ENCODE measurements around the gene ADAMTS2.

DNA sequence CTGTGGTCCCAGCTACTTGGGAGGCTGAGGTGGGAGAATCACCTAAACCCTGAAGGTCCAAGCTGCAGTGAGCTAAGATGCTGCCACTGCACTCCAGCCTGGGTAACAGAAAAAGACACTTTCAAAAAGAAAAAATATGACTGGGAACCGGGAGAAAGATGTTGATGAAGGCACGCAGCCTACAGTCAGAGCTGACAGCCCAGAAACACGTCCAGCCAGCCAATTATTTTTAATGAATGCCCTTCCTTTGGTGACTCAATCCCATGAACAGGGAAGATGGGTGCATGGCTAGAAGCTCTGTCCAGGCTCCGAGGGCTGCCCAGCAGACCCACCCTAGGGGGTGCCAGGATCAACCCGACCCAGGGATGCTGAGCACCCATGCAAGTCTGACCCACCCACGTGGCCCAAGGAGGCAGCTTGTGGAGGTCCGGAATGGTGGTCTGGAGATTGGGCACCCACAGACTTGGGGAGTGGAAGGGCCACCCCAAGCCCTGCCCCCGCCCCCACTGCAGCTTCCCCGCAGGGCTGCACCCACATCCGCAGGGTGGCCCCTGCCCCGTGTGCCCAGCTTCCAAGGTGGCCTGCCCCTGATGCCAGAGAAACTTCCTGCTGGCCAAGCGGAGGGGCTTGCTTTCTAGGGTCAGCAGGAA is 51.0 kb downstream of the ADAMTS2 start:
- TF ChIP-seq, protein P1, sequence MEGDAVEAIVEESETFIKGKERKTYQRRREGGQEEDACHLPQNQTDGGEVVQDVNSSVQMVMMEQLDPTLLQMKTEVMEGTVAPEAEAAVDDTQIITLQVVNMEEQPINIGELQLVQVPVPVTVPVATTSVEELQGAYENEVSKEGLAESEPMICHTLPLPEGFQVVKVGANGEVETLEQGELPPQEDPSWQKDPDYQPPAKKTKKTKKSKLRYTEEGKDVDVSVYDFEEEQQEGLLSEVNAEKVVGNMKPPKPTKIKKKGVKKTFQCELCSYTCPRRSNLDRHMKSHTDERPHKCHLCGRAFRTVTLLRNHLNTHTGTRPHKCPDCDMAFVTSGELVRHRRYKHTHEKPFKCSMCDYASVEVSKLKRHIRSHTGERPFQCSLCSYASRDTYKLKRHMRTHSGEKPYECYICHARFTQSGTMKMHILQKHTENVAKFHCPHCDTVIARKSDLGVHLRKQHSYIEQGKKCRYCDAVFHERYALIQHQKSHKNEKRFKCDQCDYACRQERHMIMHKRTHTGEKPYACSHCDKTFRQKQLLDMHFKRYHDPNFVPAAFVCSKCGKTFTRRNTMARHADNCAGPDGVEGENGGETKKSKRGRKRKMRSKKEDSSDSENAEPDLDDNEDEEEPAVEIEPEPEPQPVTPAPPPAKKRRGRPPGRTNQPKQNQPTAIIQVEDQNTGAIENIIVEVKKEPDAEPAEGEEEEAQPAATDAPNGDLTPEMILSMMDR (conservative IDR thresholded peaks at IDR 0.05; ENCODE audit: low read depth in 2 of 2): no peak
- TF ChIP-seq POLR2AphosphoS5 (IDR thresholded peaks at IDR 0.05; ENCODE audit: low read depth): no peak
- TF ChIP-seq EZH2 (IDR thresholded peaks at IDR 0.05; ENCODE audit: low read depth, unreplicated experiment): no peak
- TF ChIP-seq, protein P2, sequence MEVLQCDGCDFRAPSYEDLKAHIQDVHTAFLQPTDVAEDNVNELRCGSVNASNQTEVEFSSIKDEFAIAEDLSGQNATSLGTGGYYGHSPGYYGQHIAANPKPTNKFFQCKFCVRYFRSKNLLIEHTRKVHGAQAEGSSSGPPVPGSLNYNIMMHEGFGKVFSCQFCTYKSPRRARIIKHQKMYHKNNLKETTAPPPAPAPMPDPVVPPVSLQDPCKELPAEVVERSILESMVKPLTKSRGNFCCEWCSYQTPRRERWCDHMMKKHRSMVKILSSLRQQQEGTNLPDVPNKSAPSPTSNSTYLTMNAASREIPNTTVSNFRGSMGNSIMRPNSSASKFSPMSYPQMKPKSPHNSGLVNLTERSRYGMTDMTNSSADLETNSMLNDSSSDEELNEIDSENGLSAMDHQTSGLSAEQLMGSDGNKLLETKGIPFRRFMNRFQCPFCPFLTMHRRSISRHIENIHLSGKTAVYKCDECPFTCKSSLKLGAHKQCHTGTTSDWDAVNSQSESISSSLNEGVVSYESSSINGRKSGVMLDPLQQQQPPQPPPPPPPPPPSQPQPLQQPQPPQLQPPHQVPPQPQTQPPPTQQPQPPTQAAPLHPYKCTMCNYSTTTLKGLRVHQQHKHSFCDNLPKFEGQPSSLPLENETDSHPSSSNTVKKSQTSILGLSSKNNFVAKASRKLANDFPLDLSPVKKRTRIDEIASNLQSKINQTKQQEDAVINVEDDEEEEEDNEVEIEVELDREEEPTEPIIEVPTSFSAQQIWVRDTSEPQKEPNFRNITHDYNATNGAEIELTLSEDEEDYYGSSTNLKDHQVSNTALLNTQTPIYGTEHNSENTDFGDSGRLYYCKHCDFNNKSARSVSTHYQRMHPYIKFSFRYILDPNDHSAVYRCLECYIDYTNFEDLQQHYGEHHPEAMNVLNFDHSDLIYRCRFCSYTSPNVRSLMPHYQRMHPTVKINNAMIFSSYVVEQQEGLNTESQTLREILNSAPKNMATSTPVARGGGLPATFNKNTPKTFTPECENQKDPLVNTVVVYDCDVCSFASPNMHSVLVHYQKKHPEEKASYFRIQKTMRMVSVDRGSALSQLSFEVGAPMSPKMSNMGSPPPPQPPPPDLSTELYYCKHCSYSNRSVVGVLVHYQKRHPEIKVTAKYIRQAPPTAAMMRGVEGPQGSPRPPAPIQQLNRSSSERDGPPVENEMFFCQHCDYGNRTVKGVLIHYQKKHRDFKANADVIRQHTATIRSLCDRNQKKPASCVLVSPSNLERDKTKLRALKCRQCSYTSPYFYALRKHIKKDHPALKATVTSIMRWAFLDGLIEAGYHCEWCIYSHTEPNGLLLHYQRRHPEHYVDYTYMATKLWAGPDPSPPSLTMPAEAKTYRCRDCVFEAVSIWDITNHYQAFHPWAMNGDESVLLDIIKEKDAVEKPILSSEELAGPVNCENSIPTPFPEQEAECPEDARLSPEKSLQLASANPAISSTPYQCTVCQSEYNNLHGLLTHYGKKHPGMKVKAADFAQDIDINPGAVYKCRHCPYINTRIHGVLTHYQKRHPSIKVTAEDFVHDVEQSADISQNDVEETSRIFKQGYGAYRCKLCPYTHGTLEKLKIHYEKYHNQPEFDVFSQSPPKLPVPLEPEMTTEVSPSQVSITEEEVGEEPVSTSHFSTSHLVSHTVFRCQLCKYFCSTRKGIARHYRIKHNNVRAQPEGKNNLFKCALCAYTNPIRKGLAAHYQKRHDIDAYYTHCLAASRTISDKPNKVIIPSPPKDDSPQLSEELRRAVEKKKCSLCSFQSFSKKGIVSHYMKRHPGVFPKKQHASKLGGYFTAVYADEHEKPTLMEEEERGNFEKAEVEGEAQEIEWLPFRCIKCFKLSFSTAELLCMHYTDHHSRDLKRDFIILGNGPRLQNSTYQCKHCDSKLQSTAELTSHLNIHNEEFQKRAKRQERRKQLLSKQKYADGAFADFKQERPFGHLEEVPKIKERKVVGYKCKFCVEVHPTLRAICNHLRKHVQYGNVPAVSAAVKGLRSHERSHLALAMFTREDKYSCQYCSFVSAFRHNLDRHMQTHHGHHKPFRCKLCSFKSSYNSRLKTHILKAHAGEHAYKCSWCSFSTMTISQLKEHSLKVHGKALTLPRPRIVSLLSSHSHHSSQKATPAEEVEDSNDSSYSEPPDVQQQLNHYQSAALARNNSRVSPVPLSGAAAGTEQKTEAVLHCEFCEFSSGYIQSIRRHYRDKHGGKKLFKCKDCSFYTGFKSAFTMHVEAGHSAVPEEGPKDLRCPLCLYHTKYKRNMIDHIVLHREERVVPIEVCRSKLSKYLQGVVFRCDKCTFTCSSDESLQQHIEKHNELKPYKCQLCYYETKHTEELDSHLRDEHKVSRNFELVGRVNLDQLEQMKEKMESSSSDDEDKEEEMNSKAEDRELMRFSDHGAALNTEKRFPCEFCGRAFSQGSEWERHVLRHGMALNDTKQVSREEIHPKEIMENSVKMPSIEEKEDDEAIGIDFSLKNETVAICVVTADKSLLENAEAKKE (CRISPR knock-in tag; IDR thresholded peaks at IDR 0.05): no peak
- TF ChIP-seq, protein P3, sequence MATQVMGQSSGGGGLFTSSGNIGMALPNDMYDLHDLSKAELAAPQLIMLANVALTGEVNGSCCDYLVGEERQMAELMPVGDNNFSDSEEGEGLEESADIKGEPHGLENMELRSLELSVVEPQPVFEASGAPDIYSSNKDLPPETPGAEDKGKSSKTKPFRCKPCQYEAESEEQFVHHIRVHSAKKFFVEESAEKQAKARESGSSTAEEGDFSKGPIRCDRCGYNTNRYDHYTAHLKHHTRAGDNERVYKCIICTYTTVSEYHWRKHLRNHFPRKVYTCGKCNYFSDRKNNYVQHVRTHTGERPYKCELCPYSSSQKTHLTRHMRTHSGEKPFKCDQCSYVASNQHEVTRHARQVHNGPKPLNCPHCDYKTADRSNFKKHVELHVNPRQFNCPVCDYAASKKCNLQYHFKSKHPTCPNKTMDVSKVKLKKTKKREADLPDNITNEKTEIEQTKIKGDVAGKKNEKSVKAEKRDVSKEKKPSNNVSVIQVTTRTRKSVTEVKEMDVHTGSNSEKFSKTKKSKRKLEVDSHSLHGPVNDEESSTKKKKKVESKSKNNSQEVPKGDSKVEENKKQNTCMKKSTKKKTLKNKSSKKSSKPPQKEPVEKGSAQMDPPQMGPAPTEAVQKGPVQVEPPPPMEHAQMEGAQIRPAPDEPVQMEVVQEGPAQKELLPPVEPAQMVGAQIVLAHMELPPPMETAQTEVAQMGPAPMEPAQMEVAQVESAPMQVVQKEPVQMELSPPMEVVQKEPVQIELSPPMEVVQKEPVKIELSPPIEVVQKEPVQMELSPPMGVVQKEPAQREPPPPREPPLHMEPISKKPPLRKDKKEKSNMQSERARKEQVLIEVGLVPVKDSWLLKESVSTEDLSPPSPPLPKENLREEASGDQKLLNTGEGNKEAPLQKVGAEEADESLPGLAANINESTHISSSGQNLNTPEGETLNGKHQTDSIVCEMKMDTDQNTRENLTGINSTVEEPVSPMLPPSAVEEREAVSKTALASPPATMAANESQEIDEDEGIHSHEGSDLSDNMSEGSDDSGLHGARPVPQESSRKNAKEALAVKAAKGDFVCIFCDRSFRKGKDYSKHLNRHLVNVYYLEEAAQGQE (IDR thresholded peaks at IDR 0.05; ENCODE audit: unreplicated experiment): no peak
- TF ChIP-seq JUNB (IDR thresholded peaks at IDR 0.05; ENCODE audit: unreplicated experiment): no peak
- TF ChIP-seq EZH2phosphoT487 (IDR thresholded peaks at IDR 0.05; ENCODE audit: unreplicated experiment): no peak

Data from GM23338 (cell line).